HEK293 (cell line): Measurements from ENCODE around the gene IQCE.

Source experiments
- KLF1 ChIP-seq: fragments of 450-650 bp; formaldehyde crosslinking; IDR thresholded peaks from 2 replicates; pipeline ENCODE4 v1.5.1; 2016; ENCODE audit warnings: missing biosample characterization, missing genetic modification characterization
- YY1 ChIP-seq: fragments of 450-650 bp; formaldehyde crosslinking; IDR thresholded peaks from 2 replicates; pipeline ENCODE4 v1.5.1; 2018; ENCODE audit warnings: missing biosample characterization, missing genetic modification characterization
- ZBTB7A ChIP-seq: fragments of 450-650 bp; formaldehyde crosslinking; IDR thresholded peaks from 2 replicates; pipeline ENCODE4 v1.5.1; 2016; ENCODE audit warnings: low read depth, missing biosample characterization, missing genetic modification characterization
- ZFP3 ChIP-seq: fragments of 450-650 bp; formaldehyde crosslinking; IDR thresholded peaks from 2 replicates; pipeline ENCODE4 v1.5.1; 2016; ENCODE audit warnings: low read depth, missing biosample characterization, missing genetic modification characterization
- ZNF175 ChIP-seq: fragments of 450-650 bp; formaldehyde crosslinking; IDR thresholded peaks from 2 replicates; pipeline ENCODE4 v1.5.1; 2016; ENCODE audit warnings: missing biosample characterization, missing genetic modification characterization
- ZNF214 ChIP-seq: fragments of 450-650 bp; formaldehyde crosslinking; IDR thresholded peaks from 2 replicates; pipeline ENCODE4 v1.5.1; 2017; ENCODE audit warnings: missing biosample characterization, mild to moderate bottlenecking, missing genetic modification characterization, borderline replicate concordance
- ZNF302 ChIP-seq: fragments of 450-650 bp; formaldehyde crosslinking; IDR thresholded peaks from 2 replicates; pipeline ENCODE4 v1.5.1; 2016; ENCODE audit warnings: missing biosample characterization, missing genetic modification characterization, low read depth
- ZNF747 ChIP-seq: fragments of 450-650 bp; formaldehyde crosslinking; IDR thresholded peaks from 2 replicates; pipeline ENCODE4 v1.5.1; 2016; ENCODE audit warnings: missing biosample characterization, missing genetic modification characterization
- ZSCAN5A ChIP-seq: fragments of 450-650 bp; formaldehyde crosslinking; IDR thresholded peaks from 2 replicates; pipeline ENCODE4 v1.5.1; 2016; ENCODE audit warnings: missing biosample characterization, missing genetic modification characterization
- TF ChIP-seq, protein P1 (sequence below): fragments of 450-650 bp; formaldehyde crosslinking; IDR thresholded peaks from 2 replicates; pipeline ENCODE4 v1.5.1; 2016; ENCODE audit warnings: missing biosample characterization, missing genetic modification characterization

GRCh38 chr7:2646680-2647571 lies 88.1 kb downstream of the IQCE start:
- TF ChIP-seq ZFP3 (tag by site-specific recombination) (no peak), ZBTB7A (no peak), ZNF175 (tag by site-specific recombination) (no peak), ZSCAN5A (no peak), YY1 (tag by site-specific recombination) (no peak), ZNF302 (tag by site-specific recombination) (no peak), ZNF747 (tag by site-specific recombination) (no peak), ZNF214 (tag by site-specific recombination) (no peak), KLF1 (tag by site-specific recombination) (peak; percentile 62)
- TF ChIP-seq, protein P1, sequence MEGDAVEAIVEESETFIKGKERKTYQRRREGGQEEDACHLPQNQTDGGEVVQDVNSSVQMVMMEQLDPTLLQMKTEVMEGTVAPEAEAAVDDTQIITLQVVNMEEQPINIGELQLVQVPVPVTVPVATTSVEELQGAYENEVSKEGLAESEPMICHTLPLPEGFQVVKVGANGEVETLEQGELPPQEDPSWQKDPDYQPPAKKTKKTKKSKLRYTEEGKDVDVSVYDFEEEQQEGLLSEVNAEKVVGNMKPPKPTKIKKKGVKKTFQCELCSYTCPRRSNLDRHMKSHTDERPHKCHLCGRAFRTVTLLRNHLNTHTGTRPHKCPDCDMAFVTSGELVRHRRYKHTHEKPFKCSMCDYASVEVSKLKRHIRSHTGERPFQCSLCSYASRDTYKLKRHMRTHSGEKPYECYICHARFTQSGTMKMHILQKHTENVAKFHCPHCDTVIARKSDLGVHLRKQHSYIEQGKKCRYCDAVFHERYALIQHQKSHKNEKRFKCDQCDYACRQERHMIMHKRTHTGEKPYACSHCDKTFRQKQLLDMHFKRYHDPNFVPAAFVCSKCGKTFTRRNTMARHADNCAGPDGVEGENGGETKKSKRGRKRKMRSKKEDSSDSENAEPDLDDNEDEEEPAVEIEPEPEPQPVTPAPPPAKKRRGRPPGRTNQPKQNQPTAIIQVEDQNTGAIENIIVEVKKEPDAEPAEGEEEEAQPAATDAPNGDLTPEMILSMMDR (tag by site-specific recombination): no peak
